Activated T-cell treated with anti-CD3 and anti-CD28 coated beads for 48 hours (primary cell): ENCODE data around the gene MKLN1.
"Not testable (repeated sequence)": the region's sequence is repeated elsewhere in the genome, so short reads cannot be mapped to it uniquely, and the experiment has no call there.

Source experiments
- DNase-seq: peaks from one replicate; pipeline ENCODE4 v3.0.0-alpha.2; 2020; ENCODE audit warnings: low read depth

Gene MKLN1

GRCh38 chr7:131462715-131463114 is 135.0 kb downstream of the MKLN1 start:
- DNase-seq: not testable (repeated sequence)

GRCh38 chr7:131466735-131467365 is 139.2 kb downstream of the MKLN1 start:
- DNase-seq: no peak

- no peak for DNase-seq
Observed at GRCh38 chr7:131467788-131468187, 140.1 kb downstream of the MKLN1 start.

- no peak for DNase-seq
Observed at GRCh38 chr7:131471250-131472004, 143.8 kb downstream of the MKLN1 start.

- no peak for DNase-seq
Observed at GRCh38 chr7:131476740-131477139, 149.1 kb downstream of the MKLN1 start.

- no peak for DNase-seq
Observed at GRCh38 chr7:131480384-131481315, 153.0 kb downstream of the MKLN1 start.

GRCh38 chr7:131482800-131483199 is 155.1 kb downstream of the MKLN1 start:
- no peak for DNase-seq

- no peak for DNase-seq
Observed at GRCh38 chr7:131483586-131483985, 155.9 kb downstream of the MKLN1 start.

- no peak for DNase-seq
Observed at GRCh38 chr7:131486346-131486745, 158.7 kb downstream of the MKLN1 start.

GRCh38 chr7:131487217-131487616 is 159.5 kb downstream of the MKLN1 start:
- no peak for DNase-seq

GRCh38 chr7:131488361-131488760 is 160.7 kb downstream of the MKLN1 start:
- DNase-seq: no peak

- no peak for DNase-seq
Observed at GRCh38 chr7:131489196-131489595, 161.5 kb downstream of the MKLN1 start.

- DNase-seq: no peak
Observed at GRCh38 chr7:131489881-131490280, 162.2 kb downstream of the MKLN1 start.

- DNase-seq: no peak
Observed at GRCh38 chr7:131493081-131493480, 165.4 kb downstream of the MKLN1 start.

- no peak for DNase-seq
Observed at GRCh38 chr7:131493581-131493980, 165.9 kb downstream of the MKLN1 start.

- DNase-seq: no peak
Observed at GRCh38 chr7:131494182-131494581, 166.5 kb downstream of the MKLN1 start.

GRCh38 chr7:131495669-131496498 is 168.2 kb downstream of the MKLN1 start:
- no peak for DNase-seq

- no peak for DNase-seq
Observed at GRCh38 chr7:131497454-131497853, 169.8 kb downstream of the MKLN1 start.

- DNase-seq: no peak
Observed at GRCh38 chr7:131498237-131498885, 170.7 kb downstream of the MKLN1 start.

- no peak for DNase-seq
Observed at GRCh38 chr7:131499801-131500200, 172.1 kb downstream of the MKLN1 start.

- DNase-seq: no peak
Observed at GRCh38 chr7:131500357-131500756, 172.7 kb downstream of the MKLN1 start.
